ENCODE data around the gene SP3.
"Not testable (repeated sequence)": the region's sequence is repeated elsewhere in the genome, so short reads cannot be mapped to it uniquely, and the experiment has no call there.

SP3 gene

GRCh38 chr2:173898178-173898668 is 67.0 kb downstream of the SP3 start:
- no peak for TF ChIP-seq CTCF (IDR thresholded peaks at IDR 0.05; ENCODE audit: borderline replicate concordance, control extremely low read depth, extremely low read depth, insufficient read depth, missing control alignments)
- DNase-seq (ENCODE audit: low spot score) = peak; percentile 63
- in situ Hi-C loops (cut with MboI; ENCODE audit: low sequenced_read_pairs, unreplicated experiment) = no loop called here

GRCh38 chr2:173896755-173897154 is 68.4 kb downstream of the SP3 start:
- in situ Hi-C loops (cut with MboI; ENCODE audit: low sequenced_read_pairs, unreplicated experiment) = no loop called here
- no peak for DNase-seq (ENCODE audit: low spot score)
- TF ChIP-seq CTCF (IDR thresholded peaks at IDR 0.05; ENCODE audit: borderline replicate concordance, control extremely low read depth, extremely low read depth, insufficient read depth, missing control alignments) = no peak

GRCh38 chr2:173892341-173892740 is 72.8 kb downstream of the SP3 start:
- in situ Hi-C loops (cut with MboI; ENCODE audit: low sequenced_read_pairs, unreplicated experiment) = no loop called here
- TF ChIP-seq CTCF (IDR thresholded peaks at IDR 0.05; ENCODE audit: borderline replicate concordance, control extremely low read depth, extremely low read depth, insufficient read depth, missing control alignments) = no peak
- DNase-seq (ENCODE audit: low spot score) = no peak

- TF ChIP-seq CTCF (IDR thresholded peaks at IDR 0.05; ENCODE audit: borderline replicate concordance, control extremely low read depth, extremely low read depth, insufficient read depth, missing control alignments) = no peak
- DNase-seq (ENCODE audit: low spot score) = no peak
- in situ Hi-C loops (cut with MboI; ENCODE audit: low sequenced_read_pairs, unreplicated experiment) = no loop called here
Measured at GRCh38 chr2:173891315-173892037, 73.7 kb downstream of the SP3 start.

GRCh38 chr2:173889464-173889863 is 75.7 kb downstream of the SP3 start:
- in situ Hi-C loops (cut with MboI; ENCODE audit: low sequenced_read_pairs, unreplicated experiment); DNase-seq (ENCODE audit: low spot score): not testable (repeated sequence)

GRCh38 chr2:173886613-173887012 is 78.6 kb downstream of the SP3 start:
- in situ Hi-C loops (cut with MboI; ENCODE audit: low sequenced_read_pairs, unreplicated experiment) = no loop called here
- no peak for TF ChIP-seq CTCF (IDR thresholded peaks at IDR 0.05; ENCODE audit: borderline replicate concordance, control extremely low read depth, extremely low read depth, insufficient read depth, missing control alignments)
- no peak for DNase-seq (ENCODE audit: low spot score)

- in situ Hi-C loops (cut with MboI; ENCODE audit: low sequenced_read_pairs, unreplicated experiment) = no loop called here
- no peak for DNase-seq (ENCODE audit: low spot score)
Measured at GRCh38 chr2:173884025-173884802, 81.0 kb downstream of the SP3 start.

More at GRCh38 chr2:173884025-173884802, 81.0 kb downstream of the SP3 start:
- TF ChIP-seq CTCF (IDR thresholded peaks at IDR 0.05; ENCODE audit: borderline replicate concordance, control extremely low read depth, extremely low read depth, insufficient read depth, missing control alignments) = peak; percentile 39
